GF-D8 (cell line): Measurements from ENCODE around the gene CDT1.
A peak's percentile ranks its signal among the peaks of the same experiment; 100 is the strongest.
"Not testable (repeated sequence)": the region's sequence is repeated elsewhere in the genome, so short reads cannot be mapped to it uniquely, and the experiment has no call there.

Experiments
- DNase-seq: peaks from one replicate; lab custom pipeline; 2025; lab: John Stamatoyannopoulos, UW

Gene CDT1

DNA sequence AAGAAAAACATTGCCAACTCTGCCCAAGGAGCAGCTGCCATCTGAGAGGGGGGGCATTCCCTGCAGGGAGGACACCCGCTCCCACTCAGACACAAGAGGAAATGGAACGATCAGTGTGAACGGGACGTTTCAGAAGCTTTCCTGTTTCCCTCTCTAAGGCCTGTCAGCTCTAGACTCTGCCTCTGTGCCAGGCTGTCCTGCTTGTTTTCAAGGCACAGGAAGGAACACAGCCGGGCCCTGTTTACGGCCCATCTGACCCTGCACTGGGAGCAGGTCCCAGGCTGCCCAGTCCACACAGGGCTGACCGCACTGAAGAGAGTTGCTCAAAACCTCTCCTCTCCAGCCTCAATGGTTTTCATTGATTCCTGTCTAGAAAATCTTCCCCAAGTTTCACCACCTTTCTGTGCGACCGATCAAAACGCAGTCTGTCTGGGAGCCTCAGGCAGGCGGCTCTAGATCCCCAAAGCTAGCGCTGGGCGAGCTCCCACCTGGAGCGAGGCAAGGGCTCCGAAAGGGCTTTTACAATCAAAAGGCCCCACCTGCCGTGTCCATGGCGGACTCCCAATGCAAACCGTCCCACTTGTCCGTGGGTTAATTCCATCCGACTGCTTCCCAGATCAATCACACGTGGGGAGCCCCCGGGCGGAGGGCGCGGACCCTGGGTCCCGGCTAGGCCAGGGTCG lies 20.1 kb upstream of the CDT1 start:
- peak; percentile 51 for DNase-seq

DNA sequence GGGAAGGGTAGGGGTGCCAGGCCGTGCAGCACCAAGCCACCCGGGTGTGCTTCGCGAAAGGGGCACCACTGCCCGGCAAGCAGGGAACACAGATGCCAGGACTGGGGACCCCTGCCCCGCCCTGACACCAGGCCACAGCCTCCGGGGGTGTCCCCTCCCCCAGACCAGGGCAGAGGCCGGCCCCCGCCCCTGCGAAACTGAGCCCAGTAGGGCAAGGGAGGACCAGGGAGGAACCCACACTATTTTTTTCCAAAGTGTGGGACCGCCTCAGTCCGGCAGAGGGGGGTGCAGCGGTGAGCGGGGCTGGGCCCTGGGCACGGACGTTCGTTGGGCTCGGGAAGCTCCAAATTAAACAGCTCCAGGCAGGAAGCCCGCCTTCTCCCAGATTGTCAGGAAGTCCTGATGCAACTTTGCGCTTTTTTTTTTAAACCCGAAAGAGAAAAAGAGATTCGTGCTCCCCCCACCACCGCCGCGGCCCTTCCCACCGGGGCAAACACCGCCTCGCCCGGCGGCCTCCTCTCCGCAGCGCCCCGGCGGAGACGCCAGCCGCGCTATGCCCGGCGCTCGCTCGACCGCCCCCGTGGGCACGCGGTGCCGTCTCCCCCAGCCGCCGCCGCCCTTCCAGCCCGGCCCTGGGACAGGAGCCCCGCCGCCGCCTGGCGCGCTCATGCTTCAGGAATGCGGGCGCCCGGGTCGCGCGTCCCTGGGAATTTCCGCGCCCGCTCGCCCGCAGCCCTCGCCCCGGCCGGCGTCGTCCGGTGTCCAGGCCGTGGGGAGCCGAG lies 19.3 kb upstream of the CDT1 start:
- DNase-seq, result peak; percentile 46

DNA sequence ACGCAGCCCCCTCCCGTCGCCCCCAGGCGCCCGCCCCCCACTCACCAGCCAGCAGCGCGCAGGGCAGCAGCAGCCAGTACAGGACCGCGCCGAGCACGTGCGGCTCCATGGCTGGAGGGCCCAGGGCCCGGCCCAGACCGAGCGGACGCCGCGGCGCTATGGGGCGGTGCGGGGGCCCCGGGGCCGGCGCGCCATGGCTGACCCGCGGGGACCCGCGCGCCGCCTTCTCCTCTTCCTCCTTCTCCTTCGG lies 18.8 kb upstream of the CDT1 start:
- DNase-seq, result no peak

DNA sequence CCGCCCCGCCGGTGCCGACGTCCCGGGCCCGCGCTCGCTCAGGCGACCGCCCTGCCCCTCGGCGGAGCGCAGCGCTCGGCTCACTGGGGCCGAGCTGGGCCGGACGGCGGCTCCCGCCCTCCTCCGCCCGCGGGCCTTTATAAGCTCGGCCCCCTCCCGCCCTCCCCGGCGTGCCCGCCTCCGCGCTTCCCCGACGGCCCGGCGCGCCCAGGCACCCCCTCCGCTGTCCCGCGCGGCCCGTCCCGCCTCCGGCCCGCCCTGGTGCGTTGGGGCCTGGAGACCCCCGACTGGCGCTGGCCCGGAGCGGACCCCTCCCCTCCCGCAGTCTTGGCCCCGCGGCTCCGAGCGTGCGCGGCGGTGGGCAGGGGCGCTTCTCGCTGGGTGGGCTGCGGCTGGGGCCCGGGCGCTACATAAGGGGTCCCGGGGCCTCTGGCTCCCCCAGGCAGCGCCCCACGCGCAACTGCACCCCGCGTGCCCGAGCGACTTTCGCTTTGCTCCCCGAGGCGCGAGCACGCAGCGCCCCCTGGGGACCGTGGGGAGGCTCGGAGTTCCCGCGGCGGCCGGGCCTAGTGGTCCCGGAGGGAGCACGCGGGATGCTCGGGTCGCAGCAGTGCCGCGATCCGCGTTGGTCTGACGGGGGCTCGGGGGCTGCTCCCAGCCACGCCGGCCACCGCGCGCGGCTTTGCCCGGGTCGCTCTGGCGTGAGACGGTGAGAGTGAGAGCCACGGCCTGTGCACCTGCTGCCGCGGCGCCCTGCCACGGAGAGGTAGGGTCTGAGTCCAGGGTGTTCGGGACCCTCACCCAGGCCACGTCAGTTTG lies 18.3 kb upstream of the CDT1 start, which contains the start of gene PIEZO1:
Gene PIEZO1, minus strand, starts transcription at position 115 of the 819 bp plus-strand sequence. CDS start 256 bp downstream, outside the sequence.
- DNase-seq, result peak; percentile 13

DNA sequence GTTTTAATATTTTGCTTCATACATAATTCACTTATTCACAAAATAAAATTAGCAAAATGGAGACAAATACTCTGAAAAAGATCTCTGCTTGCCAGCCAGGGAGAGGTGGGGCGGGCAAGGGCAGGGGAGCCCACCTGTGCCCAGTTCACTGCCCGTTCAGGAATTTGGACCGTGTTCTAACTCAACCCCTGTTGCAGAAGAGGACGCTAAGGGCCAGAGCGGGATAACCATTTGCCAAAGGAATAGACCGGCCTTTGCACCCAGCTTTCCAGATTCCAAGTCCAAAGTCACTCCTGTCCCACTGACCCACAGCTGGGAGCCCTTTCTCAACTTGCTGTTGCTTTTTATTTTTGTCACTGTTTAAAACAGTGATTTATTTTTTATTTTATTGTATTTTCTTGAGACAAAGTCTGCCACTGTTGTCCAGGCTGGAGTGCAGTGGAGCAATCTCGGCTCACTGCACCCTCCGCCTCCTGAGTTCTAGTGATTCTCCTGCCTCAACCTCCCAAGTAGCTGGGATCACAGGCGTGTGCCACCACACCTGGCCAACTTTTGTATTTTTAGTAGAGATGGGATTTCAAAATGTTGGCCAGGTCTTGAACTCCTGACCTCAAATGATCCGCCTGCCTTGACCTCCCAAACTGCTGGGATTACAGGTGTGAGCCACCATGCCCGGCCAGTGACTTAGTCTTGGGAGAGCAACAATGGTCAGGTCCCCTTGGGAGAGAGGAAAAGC lies 15.8 kb upstream of the CDT1 start:
- no peak for DNase-seq

DNA sequence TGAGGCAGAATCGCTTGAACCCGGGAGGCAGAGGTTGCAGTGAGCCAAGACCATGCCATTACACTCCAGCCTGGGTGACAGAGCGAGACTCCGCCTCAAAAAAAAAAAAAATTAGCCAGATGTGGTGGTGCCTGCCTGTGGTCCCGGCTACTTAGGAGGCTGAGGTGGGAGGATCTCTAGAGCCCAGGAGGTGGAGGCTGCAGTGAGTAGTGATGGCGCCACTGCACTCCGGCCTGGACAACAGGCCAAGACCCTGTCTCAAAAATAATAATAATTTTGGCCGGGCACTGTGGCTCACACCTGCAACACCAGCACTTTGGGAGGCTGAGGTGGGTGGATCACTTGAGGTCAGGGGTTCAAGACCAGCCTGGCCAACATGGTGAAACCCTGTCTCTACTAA lies 14.8 kb upstream of the CDT1 start:
- not testable (repeated sequence) for DNase-seq

DNA sequence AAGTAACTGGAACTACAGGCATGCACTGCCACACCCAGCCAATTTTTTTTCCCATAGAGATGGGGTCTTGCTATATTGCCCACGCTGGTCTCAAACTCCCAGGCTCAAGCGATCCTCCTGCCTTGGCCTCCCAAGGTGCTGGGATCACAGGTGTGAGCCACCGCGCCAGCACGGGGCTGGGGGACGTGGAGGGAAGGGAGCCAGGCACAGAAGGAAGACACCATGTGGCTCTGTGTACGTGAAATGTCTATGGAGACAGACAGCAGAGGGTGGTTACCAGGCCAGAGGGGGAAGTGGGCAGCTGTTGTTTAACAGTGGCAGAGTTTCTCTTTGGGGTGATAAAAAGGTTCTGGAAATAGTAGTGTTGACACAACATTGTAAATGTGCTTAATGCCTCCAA lies 14.0 kb upstream of the CDT1 start:
- DNase-seq, result peak; percentile 75

DNA sequence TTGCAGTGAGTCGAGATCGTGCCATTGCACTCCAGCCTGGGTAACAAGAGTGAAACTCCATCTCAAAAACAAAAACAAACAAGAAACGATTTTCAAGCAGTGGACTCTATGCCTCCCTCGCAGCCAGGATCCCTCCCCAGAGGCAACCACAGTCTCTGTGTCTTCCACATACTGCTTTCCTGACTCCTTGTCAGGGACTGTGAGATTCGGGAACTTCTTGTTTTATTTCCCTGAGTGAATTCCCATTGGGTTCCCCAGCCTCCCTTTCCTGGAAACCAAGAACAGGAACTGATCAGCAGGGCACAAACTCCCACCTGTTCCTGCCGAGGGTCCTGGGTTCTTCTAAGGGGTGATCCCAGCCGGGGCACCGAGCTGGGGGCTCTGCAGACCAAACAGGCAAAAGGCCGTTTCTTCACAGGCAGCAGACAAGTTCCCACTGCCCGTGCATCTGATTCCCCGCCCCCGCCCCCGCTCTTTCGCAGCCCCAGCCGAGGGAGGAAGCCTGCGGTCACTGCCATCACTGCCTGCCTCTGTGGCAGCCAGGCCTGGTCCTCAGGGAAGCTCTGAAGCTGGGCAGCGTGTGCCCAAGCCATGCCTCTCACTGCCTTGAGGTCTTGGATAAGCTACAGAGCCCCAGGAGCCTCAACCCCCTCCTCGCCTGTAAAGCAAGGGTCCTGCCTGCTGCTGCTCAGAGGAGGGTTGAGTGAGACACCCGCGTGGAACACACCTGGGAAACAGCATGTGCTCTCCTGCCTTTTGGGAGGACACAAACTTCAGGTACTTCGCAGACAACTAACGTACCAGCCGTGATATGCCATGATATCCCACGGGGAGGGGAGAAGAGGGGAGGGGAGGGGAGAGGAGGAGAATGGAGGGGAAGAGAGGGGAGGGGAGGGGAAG lies 13.0 kb upstream of the CDT1 start:
- peak; percentile 60 for DNase-seq

DNA sequence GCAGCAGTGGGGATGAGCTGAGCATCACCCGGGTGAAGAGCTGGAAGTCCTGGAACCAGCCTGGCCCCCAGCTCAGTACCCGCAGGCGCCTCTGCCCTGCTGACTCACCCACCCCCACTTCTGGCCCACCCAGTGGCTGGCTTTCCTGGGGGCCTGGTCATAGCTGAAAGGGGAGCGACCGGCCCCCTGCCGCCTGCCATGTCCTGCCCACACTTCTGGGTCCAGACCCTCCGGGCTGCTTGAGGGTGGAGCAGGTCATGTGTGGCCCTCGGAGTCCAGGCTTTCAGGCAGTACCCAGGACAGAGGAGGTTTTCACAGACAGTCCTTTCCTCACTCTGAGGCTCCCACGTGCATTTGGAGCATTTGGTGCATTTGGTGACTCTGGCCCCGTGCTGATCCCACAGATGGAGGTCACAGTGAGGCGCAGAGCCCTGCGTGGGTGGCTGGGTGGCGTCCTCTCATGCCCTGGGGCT lies 11.5 kb upstream of the CDT1 start:
- no peak for DNase-seq

DNA sequence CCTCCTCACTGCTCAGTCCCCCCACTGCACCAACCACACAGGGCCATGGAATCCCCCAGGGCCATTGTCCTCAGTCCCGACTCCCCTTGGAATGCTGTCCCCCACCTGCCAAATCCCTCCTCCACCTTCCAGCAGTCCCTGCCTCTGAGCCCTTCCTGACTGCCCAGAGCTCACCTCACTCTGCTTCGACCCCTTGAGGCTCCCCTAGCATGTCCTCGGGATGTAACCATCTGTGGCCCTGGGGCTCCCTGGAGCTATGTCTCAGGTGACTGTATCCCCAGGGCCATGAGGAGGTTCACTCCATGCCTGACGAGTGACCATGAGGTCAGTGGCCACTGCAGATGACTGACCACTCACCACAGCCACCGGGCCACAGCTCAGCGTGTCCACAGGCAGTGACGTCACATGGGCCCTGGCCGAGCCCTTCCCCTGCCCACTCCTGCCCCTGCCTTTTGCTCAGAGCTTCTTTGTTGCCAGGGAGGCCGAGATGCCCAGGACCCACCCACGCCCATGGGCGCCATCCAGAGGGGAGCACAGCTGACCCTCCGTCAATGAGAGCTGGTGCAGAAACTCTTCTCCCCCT lies 10.8 kb upstream of the CDT1 start:
- no peak for DNase-seq

DNA sequence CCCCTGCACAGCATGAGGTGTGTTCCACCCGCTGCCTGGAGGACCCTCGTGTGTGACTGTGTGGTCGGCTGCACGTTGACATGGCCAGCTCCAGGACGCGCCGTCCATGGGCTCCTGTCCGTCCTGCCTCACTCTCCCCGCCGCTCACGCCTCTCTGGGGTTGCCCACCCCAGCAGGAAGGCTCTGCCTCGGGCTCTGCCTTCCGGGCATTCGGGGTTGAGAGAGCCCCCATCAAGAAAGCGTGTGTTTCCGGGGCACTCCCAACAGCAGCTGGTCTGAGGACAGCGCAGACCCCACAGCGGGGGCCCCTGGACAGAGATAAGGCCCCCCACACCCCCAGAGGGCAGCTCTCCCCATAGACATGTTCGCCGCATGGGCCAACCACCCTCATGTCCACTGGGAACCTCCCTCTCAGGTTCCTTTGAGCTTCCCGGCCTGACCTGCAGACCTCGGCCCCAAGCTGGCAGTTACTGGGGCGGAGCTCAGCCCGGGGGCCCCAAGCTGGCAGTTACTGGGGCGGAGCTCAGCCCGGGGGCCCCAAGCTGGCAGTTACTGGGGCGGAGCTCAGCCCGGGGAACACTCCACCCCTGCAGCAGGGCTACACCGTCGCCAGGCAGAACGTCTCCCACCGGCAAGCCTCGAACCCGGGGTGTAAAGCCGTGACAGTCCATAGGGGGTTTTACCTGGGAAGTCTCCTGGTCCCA lies 10.2 kb upstream of the CDT1 start:
- no peak for DNase-seq

DNA sequence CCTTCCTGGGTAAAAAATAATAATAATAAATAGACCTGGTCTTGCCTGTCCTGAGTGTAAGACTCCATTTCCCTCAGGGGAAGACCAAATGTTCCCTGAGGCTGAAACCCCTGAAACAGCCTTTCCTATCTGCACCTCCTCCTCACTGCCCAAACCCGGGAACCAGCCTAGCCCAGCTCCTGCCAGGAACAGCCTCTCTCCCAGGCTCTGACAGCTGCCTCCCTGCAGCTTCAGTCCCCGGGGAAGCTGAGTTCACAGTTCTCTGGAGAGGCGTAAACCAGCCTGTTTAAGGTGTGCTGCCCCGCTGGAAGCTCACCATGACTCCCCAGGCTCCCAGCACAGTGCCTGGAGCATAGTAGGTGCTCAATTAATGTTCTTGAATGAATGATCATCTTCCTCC lies 7.3 kb upstream of the CDT1 start:
- DNase-seq, result no peak

DNA sequence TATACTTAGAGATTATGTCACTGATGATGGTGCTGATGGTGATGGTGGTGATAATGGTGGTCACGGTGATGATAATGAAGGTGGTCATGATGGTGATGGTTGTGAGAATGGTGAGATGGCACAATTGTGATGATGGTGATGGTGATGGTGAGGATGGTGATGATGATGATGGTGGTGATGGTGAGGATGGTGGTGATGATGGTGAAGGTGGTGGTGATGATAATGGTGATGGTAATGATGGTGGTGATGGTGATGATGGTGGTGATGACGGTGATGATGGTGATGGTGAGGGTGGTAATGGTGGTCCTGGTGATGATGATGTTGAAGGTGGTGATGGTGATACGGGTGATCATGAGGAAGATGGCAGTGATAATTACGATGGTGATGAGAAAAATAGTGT lies 5.5 kb upstream of the CDT1 start:
- no peak for DNase-seq

DNA sequence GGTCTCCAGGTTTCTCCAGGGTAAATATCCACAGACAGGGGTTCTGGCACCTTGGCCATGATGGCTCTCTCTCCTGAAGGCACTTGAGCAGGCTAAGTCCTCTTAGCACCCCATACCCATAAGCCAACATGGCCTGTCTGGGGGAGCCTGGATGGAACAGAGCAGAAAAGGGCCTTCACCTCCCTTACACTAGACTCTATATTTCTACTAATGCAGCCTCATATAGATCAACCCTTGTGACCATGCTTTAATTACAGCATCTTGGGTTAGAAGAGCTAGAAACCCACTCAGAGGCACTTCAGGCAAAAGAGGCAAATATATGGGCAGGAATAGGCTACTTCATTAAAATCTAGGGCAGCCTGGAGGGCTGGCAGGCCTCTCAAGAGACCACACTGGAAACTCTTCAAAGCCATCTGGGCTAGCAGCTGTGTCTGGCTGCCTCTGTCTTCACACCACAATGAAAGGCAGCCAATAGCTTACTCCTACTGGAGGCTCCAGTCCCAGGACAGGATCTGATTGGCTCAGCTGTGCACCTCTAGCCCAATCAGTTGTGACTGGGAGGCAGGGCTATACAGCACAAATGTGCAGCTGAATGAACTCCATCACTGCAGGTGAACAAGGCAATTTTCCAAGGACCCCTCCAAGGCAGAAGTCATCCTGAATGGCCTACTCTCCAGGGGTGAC lies 4.7 kb upstream of the CDT1 start:
- peak; percentile 59 for DNase-seq

DNA sequence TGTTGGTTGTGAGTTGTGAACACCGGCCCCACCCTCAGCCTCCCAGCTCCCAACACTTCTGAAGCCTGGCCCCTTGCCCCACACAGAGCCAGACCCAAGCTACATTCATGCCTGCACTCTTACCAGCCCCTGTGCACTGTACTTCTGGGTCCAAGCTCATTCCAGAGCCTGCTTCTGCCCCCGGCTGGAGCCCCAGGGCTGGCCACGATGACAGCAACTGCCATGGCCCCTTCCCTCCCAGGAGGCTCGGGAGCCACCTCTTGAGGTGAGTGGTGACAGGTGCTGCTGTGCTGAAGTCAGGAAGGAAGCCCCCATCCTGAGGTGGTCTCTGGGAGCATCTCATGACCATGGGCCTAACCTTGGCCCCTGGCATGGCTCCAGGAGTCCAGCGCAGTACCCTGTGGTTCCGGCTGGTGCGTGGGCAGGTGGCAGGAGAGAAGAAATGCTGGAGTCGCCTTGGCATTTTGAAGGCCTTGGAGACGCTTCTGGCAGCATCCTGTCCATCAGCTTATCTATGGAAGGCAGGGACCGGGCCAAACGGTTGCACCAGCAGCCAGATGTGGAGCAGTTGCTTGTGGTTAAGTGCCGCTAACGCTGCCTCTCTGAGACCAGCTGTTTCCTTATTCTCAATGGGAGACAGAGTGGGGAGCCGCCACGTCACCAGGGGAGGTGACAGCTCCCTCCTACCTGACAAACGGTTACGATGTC lies 3.9 kb upstream of the CDT1 start:
- peak; percentile 97 for DNase-seq

DNA sequence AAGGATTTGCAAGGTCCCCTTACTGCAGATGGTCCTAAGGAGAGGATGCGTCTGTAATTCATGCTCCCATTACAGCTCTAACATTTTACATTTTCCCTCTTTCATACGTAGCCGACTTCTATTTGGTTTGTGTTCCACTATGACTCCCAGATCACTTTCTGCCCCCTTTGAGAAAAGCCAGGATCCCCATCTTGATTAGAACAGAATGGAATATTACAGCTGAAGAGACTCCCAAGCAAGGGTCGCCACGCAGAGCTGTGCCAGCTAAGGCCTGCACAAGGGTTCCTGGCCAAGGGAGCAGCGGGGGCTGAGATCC lies 3.4 kb upstream of the CDT1 start:
- DNase-seq, result no peak

DNA sequence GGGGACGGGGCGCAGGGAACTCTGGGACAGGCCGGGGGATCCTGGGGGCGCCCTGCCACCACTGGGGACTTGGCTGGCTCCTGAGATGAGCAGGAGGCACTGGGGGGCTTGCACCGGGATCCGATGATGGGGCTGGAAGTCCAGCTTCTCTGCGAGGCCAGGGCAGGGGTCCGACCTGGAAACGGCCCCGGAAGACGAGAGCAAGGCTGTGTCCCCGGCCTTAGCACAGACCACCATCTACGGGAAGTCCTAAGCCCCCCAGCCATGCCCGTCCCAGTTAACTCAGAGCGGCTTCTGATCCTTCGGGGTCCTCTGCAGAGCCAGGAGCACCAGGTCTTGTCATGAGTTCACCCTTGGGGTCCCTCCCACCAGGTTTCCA lies 573 bp downstream of the CDT1 start:
- DNase-seq, result no peak

DNA sequence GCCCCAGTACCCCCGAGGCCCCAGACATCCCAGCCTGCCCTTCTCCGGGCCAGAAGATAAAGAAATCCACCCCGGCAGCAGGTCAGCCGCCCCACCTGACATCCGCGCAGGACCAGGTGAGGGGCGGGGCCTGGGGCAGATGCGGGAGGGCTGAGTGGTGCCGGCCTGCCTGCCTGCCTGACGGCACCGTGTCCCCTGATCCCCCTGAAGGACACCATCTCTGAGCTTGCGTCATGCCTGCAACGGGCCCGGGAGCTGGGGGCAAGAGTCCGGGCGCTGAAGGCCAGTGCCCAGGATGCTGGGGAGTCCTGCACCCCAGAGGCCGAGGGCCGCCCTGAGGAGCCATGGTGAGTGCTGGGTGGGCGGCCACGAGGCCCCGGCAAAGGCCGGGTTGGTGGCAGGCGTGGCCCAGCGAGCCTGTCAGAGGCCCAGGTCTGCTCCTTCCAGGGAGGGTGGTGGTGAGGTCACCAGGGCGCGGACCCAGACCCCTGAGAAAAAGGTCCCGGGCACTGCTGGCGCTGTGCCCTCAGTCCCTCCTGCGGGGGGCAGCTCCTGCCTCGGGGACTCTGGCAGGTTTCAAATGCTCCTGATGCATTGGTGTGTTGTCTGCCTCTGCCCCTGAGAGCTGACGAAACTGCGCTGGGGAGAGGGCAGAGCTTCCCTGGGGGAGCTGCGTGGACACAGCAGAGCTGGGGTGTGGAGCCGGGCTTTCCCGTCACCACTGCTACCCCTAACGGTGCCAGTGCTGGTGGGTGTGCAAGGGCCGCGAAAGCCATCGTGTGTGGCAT lies 1.2 kb downstream of the CDT1 start:
- no peak for DNase-seq
